Lower lobe of right lung (tissue), 2 donors: ENCODE data around the gene RNFT2. TPM values are rescaled to one million over a fixed set of nuclear protein-coding genes. Genes with fewer than 3 reads are reported as not detected.
A peak's percentile ranks its signal among the peaks of the same experiment; 100 is the strongest.

ENCODE experiments used
- ATAC-seq, 2 donors: fragments of 200-7000 bp; cut with Tn5 transposase; one replicate each; pipeline ENCODE4 v1.9.1; 2020 to 2022; ENCODE audit warnings: mild to moderate bottlenecking in 2 of 2, moderate library complexity in 2 of 2
- DNase-seq: peaks from one replicate; pipeline ENCODE4 v3.0.0-alpha.2; 2020
- H3K27ac ChIP-seq: fragments of 200-600 bp; one replicate; pipeline ENCODE4 v1.8.0; 2022
- H3K27me3 ChIP-seq: fragments of 200-600 bp; one replicate; pipeline ENCODE4 v1.8.0; 2022; ENCODE audit warnings: low read depth
- H3K36me3 ChIP-seq: fragments of 200-600 bp; one replicate; pipeline ENCODE4 v1.8.0; 2022; ENCODE audit warnings: mild to moderate bottlenecking
- H3K4me1 ChIP-seq: fragments of 200-600 bp; one replicate; pipeline ENCODE4 v1.8.0; 2022
- H3K4me3 ChIP-seq: fragments of 200-600 bp; one replicate; pipeline ENCODE4 v1.8.0; 2022; ENCODE audit warnings: mild to moderate bottlenecking
- H3K9me3 ChIP-seq: fragments of 200-600 bp; one replicate; pipeline ENCODE4 v1.8.0; 2022
- CTCF ChIP-seq: fragments of 200-600 bp; IDR thresholded peaks from one replicate; pipeline ENCODE4 v1.8.0; 2022; ENCODE audit warnings: antibody characterized with exemption, mild to moderate bottlenecking
- intact Hi-C: fragments of 100-400 bp; cut with DNase I; formaldehyde crosslinking; loops from one replicate; pipeline ENCODE4 v1.11.0; 2022
- total RNA-seq: library from RNA; stranded (reverse); fragmentation: NEBNext Ultra II Directional; extraction: Animal tissue kit (Norgen Biotek cat#: 25700); gene quantifications from one replicate; pipeline ENCODE4 v1.2.1, GENCODE V29; 2021
- donor health status: DM: no; HTN: yes; CAD: no; lungs with severe emphysema.

The RNFT2 gene
- total RNA-seq, 1 donor from 2014 or later = 3.3 TPM

GRCh38 chr12:116860263-116860662, 122.1 kb downstream of the RNFT2 start:
- intact Hi-C loops = no loop called here
- DNase-seq (no peak), ATAC-seq (no peak)
- TF ChIP-seq CTCF = no peak
- H3K4me1 ChIP-seq = no peaks in the 10 kb centered on the region
- H3K27ac ChIP-seq = no peak overlapping the region
- H3K4me3 ChIP-seq = no peak overlapping the region
- no peaks in the 10 kb centered on the region for H3K9me3 ChIP-seq
- H3K27me3 ChIP-seq = peaks cover 10% of the 10 kb centered on the region
- H3K36me3 ChIP-seq = no peaks in the 10 kb centered on the region

- no peak for ATAC-seq
- Histone ChIP-seq H3K4me3 (no peak overlapping the region), H3K9me3 (no peaks in the 10 kb centered on the region), H3K4me1 (no peaks in the 10 kb centered on the region), H3K36me3 (no peaks in the 10 kb centered on the region), H3K27ac (no peak overlapping the region), H3K27me3 (peaks cover 10% of the 10 kb centered on the region)
- DNase-seq = no peak
- intact Hi-C loops = no loop called here
- TF ChIP-seq CTCF = no peak
These were observed 123.2 kb downstream of the RNFT2 start for GRCh38 chr12:116861320-116861719.

- peaks cover 6% of the 10 kb centered on the region for H3K27me3 ChIP-seq
These were observed 124.1 kb downstream of the RNFT2 start for GRCh38 chr12:116862167-116862566.

GRCh38 chr12:116863275-116863767, 125.2 kb downstream of the RNFT2 start:
- peaks cover 6% of the 10 kb centered on the region for H3K27me3 ChIP-seq
- intact Hi-C loops = no loop called here

More at GRCh38 chr12:116862167-116862566, 124.1 kb downstream of the RNFT2 start:
- ATAC-seq = no peak
- H3K9me3 ChIP-seq = no peaks in the 10 kb centered on the region
- no peaks in the 10 kb centered on the region for H3K36me3 ChIP-seq
- intact Hi-C loops = no loop called here
- no peak for TF ChIP-seq CTCF
- no peak overlapping the region for H3K4me3 ChIP-seq
- H3K27ac ChIP-seq = no peak overlapping the region
- H3K4me1 ChIP-seq = no peaks in the 10 kb centered on the region
- DNase-seq = no peak

GRCh38 chr12:116864371-116865160, 126.5 kb downstream of the RNFT2 start:
- Histone ChIP-seq H3K36me3 (no peaks in the 10 kb centered on the region), H3K4me1 (no peaks in the 10 kb centered on the region), H3K27ac (no peak overlapping the region), H3K4me3 (no peak overlapping the region), H3K9me3 (no peaks in the 10 kb centered on the region), H3K27me3 (no peaks in the 10 kb centered on the region)
- DNase-seq (no peak), ATAC-seq (no peak)
- no peak for TF ChIP-seq CTCF
- intact Hi-C loops = no loop called here

More at GRCh38 chr12:116863275-116863767, 125.2 kb downstream of the RNFT2 start:
- H3K4me3 ChIP-seq = no peak overlapping the region
- H3K9me3 ChIP-seq = no peaks in the 10 kb centered on the region
- H3K36me3 ChIP-seq = no peaks in the 10 kb centered on the region
- ATAC-seq (peak; percentile 37 to 76), DNase-seq (no peak)
- no peaks in the 10 kb centered on the region for H3K4me1 ChIP-seq
- no peak overlapping the region for H3K27ac ChIP-seq
- TF ChIP-seq CTCF = peak; percentile 34
